ENCODE results near the gene TRIP6.

Gene TRIP6

GRCh38 chr7:100911484-100911883 lies 44.3 kb downstream of the TRIP6 start:
- CTCF ChIA-PET, result interaction anchor here (0.6 to 1.2 kb wide), 2 partner anchors 147 to 259 kb away, joined by 3 to 5 read pairs; no protein-coding TSS in a partner anchor
- no peak overlapping the region for H3K27ac ChIP-seq (ENCODE audit: extremely low read depth, low read depth, low read length)
- H3K4me1 ChIP-seq (ENCODE audit: control insufficient read depth, insufficient read depth, low read length), result no peaks in the 10 kb centered on the region
- H3K36me3 ChIP-seq (ENCODE audit: control insufficient read depth in 2 of 2, insufficient read depth in 1 of 2, low read length in 2 of 2), result no peaks in the 10 kb centered on the region
- POLR2A ChIA-PET, result no interaction called here
- H3K4me3 ChIP-seq (ENCODE audit: low read depth, low read length), result no peak overlapping the region
- no peaks in the 10 kb centered on the region for H3K9me3 ChIP-seq (ENCODE audit: control insufficient read depth, insufficient read depth, low read depth, low read length)
- TF ChIP-seq ZNF202 (tag by site-specific recombination; IDR thresholded peaks at IDR 0.05; ENCODE audit: borderline replicate concordance) (no peak), ZSCAN5A (tag by site-specific recombination; IDR thresholded peaks at IDR 0.05) (no peak), ZSCAN30 (tag by site-specific recombination; IDR thresholded peaks at IDR 0.05) (no peak), ZNF555 (tag by site-specific recombination; conservative IDR thresholded peaks at IDR 0.05) (no peak), GLIS2 (tag by site-specific recombination; IDR thresholded peaks at IDR 0.05) (no peak), ZNF184 (tag by site-specific recombination; IDR thresholded peaks at IDR 0.05) (no peak), ZNF404 (tag by site-specific recombination; IDR thresholded peaks at IDR 0.05) (no peak), ZNF398 (tag by site-specific recombination; IDR thresholded peaks at IDR 0.05) (no peak), MZF1 (tag by site-specific recombination; IDR thresholded peaks at IDR 0.05; ENCODE audit: borderline replicate concordance) (no peak), ZNF707 (tag by site-specific recombination; IDR thresholded peaks at IDR 0.05) (no peak), ZNF549 (tag by site-specific recombination; IDR thresholded peaks at IDR 0.05) (no peak), SP7 (tag by site-specific recombination; IDR thresholded peaks at IDR 0.05) (no peak), ZNF571 (tag by site-specific recombination; IDR thresholded peaks at IDR 0.05) (no peak), ZNF623 (tag by site-specific recombination; IDR thresholded peaks at IDR 0.05) (no peak)
- TF ChIP-seq, protein P1, sequence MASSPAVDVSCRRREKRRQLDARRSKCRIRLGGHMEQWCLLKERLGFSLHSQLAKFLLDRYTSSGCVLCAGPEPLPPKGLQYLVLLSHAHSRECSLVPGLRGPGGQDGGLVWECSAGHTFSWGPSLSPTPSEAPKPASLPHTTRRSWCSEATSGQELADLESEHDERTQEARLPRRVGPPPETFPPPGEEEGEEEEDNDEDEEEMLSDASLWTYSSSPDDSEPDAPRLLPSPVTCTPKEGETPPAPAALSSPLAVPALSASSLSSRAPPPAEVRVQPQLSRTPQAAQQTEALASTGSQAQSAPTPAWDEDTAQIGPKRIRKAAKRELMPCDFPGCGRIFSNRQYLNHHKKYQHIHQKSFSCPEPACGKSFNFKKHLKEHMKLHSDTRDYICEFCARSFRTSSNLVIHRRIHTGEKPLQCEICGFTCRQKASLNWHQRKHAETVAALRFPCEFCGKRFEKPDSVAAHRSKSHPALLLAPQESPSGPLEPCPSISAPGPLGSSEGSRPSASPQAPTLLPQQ (tag by site-specific recombination; IDR thresholded peaks at IDR 0.05), result no peak
- TF ChIP-seq, protein P2, sequence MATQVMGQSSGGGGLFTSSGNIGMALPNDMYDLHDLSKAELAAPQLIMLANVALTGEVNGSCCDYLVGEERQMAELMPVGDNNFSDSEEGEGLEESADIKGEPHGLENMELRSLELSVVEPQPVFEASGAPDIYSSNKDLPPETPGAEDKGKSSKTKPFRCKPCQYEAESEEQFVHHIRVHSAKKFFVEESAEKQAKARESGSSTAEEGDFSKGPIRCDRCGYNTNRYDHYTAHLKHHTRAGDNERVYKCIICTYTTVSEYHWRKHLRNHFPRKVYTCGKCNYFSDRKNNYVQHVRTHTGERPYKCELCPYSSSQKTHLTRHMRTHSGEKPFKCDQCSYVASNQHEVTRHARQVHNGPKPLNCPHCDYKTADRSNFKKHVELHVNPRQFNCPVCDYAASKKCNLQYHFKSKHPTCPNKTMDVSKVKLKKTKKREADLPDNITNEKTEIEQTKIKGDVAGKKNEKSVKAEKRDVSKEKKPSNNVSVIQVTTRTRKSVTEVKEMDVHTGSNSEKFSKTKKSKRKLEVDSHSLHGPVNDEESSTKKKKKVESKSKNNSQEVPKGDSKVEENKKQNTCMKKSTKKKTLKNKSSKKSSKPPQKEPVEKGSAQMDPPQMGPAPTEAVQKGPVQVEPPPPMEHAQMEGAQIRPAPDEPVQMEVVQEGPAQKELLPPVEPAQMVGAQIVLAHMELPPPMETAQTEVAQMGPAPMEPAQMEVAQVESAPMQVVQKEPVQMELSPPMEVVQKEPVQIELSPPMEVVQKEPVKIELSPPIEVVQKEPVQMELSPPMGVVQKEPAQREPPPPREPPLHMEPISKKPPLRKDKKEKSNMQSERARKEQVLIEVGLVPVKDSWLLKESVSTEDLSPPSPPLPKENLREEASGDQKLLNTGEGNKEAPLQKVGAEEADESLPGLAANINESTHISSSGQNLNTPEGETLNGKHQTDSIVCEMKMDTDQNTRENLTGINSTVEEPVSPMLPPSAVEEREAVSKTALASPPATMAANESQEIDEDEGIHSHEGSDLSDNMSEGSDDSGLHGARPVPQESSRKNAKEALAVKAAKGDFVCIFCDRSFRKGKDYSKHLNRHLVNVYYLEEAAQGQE (tag by site-specific recombination; IDR thresholded peaks at IDR 0.05), result no peak
- TF ChIP-seq, protein P3, sequence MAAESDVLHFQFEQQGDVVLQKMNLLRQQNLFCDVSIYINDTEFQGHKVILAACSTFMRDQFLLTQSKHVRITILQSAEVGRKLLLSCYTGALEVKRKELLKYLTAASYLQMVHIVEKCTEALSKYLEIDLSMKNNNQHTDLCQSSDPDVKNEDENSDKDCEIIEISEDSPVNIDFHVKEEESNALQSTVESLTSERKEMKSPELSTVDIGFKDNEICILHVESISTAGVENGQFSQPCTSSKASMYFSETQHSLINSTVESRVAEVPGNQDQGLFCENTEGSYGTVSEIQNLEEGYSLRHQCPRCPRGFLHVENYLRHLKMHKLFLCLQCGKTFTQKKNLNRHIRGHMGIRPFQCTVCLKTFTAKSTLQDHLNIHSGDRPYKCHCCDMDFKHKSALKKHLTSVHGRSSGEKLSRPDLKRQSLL (tag by site-specific recombination; IDR thresholded peaks at IDR 0.05), result no peak
- TF ChIP-seq, protein P4, sequence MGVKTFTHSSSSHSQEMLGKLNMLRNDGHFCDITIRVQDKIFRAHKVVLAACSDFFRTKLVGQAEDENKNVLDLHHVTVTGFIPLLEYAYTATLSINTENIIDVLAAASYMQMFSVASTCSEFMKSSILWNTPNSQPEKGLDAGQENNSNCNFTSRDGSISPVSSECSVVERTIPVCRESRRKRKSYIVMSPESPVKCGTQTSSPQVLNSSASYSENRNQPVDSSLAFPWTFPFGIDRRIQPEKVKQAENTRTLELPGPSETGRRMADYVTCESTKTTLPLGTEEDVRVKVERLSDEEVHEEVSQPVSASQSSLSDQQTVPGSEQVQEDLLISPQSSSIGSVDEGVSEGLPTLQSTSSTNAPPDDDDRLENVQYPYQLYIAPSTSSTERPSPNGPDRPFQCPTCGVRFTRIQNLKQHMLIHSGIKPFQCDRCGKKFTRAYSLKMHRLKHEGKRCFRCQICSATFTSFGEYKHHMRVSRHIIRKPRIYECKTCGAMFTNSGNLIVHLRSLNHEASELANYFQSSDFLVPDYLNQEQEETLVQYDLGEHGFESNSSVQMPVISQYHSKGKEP (tag by site-specific recombination; IDR thresholded peaks at IDR 0.05), result no peak
